SK-N-SH (cell line): ENCODE data around the gene SRSF7.

Experiments
- CTCF ChIP-seq: fragments of 200-600 bp; sonication (generic); IDR thresholded peaks from 2 replicates; pipeline ENCODE4 v1.6.1; 2017; ENCODE audit warnings: antibody characterized with exemption, mild to moderate bottlenecking, moderate library complexity
- ELF1 ChIP-seq: IDR thresholded peaks from 2 replicates; pipeline ENCODE4 v1.4.0; 2012
- EP300 ChIP-seq, 2 experiments: IDR thresholded peaks; 2 replicates each; pipeline versions ENCODE4 v1.4.0 to v1.6.1; 2012; ENCODE audit warnings: borderline replicate concordance in 1 of 2, low read depth in 1 of 2, low read length in 1 of 2
- EZH2phosphoT487 ChIP-seq: fragments of 200-600 bp; sonication (generic); IDR thresholded peaks from 2 replicates; pipeline ENCODE4 v1.6.1; 2017; ENCODE audit warnings: low read depth, mixed run types, mild to moderate bottlenecking, antibody characterized with exemption, moderate library complexity, borderline replicate concordance
- FOSL2 ChIP-seq: IDR thresholded peaks from 2 replicates; pipeline ENCODE4 v1.4.0; 2012; ENCODE audit warnings: low read depth, mild to moderate bottlenecking, moderate library complexity, borderline replicate concordance
- FOXM1 ChIP-seq: IDR thresholded peaks from 2 replicates; pipeline ENCODE4 v1.4.0; 2012; ENCODE audit warnings: low read depth, mild to moderate bottlenecking
- JUND ChIP-seq: IDR thresholded peaks from 2 replicates; pipeline ENCODE4 v1.4.0; 2012
- RAD21 ChIP-seq: IDR thresholded peaks from 2 replicates; pipeline ENCODE4 v1.6.1; 2012; ENCODE audit warnings: mild to moderate bottlenecking, low read length
- REST ChIP-seq: IDR thresholded peaks from 2 replicates; pipeline ENCODE4 v1.6.1; 2012; ENCODE audit warnings: mild to moderate bottlenecking, low read depth, low read length, moderate library complexity
- TAF1 ChIP-seq: IDR thresholded peaks from 2 replicates; pipeline ENCODE4 v1.6.1; 2012; ENCODE audit warnings: low read depth, mild to moderate bottlenecking, low read length, moderate library complexity, borderline replicate concordance
- TCF12 ChIP-seq: IDR thresholded peaks from 2 replicates; pipeline ENCODE4 v1.4.0; 2012
- TEAD4 ChIP-seq: IDR thresholded peaks from 2 replicates; pipeline ENCODE4 v1.4.0; 2012; ENCODE audit warnings: mild to moderate bottlenecking, borderline replicate concordance; ENCODE audit not compliant: insufficient read depth

- TF ChIP-seq EZH2phosphoT487: no peak
- TF ChIP-seq REST: no peak
- no peak for TF ChIP-seq TEAD4
- TF ChIP-seq CTCF: no peak
- no peak for TF ChIP-seq TCF12
- TF ChIP-seq JUND: no peak
- no peak for TF ChIP-seq RAD21
- no peak for TF ChIP-seq EP300 (IDR thresholded peaks at IDR 0.05; ENCODE audit: borderline replicate concordance in 1 of 2, low read depth in 1 of 2, low read length in 1 of 2)
- TF ChIP-seq FOXM1: no peak
- TF ChIP-seq FOSL2: no peak
- TF ChIP-seq ELF1: no peak
- no peak for TF ChIP-seq TAF1
These were observed 42.4 kb upstream of the SRSF7 start for GRCh38 chr2:38793511-38793910.
